Superior temporal gyrus (tissue), 1 donor: ENCODE data around the gene ABCB8.
"Not testable (repeated sequence)": the region's sequence is repeated elsewhere in the genome, so short reads cannot be mapped to it uniquely, and the experiment has no call there.

Experiments
- DNase-seq: peaks from one replicate; pipeline ENCODE4 v3.0.0-alpha.2; 2016; ENCODE audit errors: extremely low spot score

The ABCB8 gene

GRCh38 chr7:150997817-150998216, 30.4 kb upstream of the ABCB8 start:
- no peak for DNase-seq

- no peak for DNase-seq
Observed at GRCh38 chr7:150998341-150998740, 29.9 kb upstream of the ABCB8 start.

GRCh38 chr7:150999001-150999400, 29.2 kb upstream of the ABCB8 start:
- DNase-seq = no peak

- no peak for DNase-seq
Observed at GRCh38 chr7:150999497-151000230, 28.6 kb upstream of the ABCB8 start.

GRCh38 chr7:151000897-151001495, 27.3 kb upstream of the ABCB8 start:
- DNase-seq = no peak

GRCh38 chr7:151001546-151001945, 26.7 kb upstream of the ABCB8 start:
- no peak for DNase-seq

GRCh38 chr7:151003572-151003971, 24.7 kb upstream of the ABCB8 start:
- DNase-seq = no peak

GRCh38 chr7:151005566-151005965, 22.7 kb upstream of the ABCB8 start:
- no peak for DNase-seq

- DNase-seq = no peak
Observed at GRCh38 chr7:151006590-151007300, 21.5 kb upstream of the ABCB8 start.

GRCh38 chr7:151007469-151007898, 20.8 kb upstream of the ABCB8 start:
- no peak for DNase-seq

GRCh38 chr7:151008143-151008510, 20.1 kb upstream of the ABCB8 start:
- no peak for DNase-seq

- no peak for DNase-seq
Observed at GRCh38 chr7:151008511-151009323, 19.5 kb upstream of the ABCB8 start.

GRCh38 chr7:151009327-151010036, 18.8 kb upstream of the ABCB8 start:
- DNase-seq = no peak

GRCh38 chr7:151010037-151010306, 18.3 kb upstream of the ABCB8 start:
- DNase-seq = no peak

GRCh38 chr7:151010307-151011096, 17.7 kb upstream of the ABCB8 start:
- no peak for DNase-seq

GRCh38 chr7:151011097-151011409, 17.2 kb upstream of the ABCB8 start:
- no peak for DNase-seq

GRCh38 chr7:151011616-151012015, 16.6 kb upstream of the ABCB8 start:
- DNase-seq = not testable (repeated sequence)

- no peak for DNase-seq
Observed at GRCh38 chr7:151012031-151012692, 16.1 kb upstream of the ABCB8 start.

GRCh38 chr7:151012911-151013347, 15.3 kb upstream of the ABCB8 start:
- DNase-seq = no peak

- no peak for DNase-seq
Observed at GRCh38 chr7:151013356-151013732, 14.9 kb upstream of the ABCB8 start.
